Left renal pelvis (tissue), 4 donors: ENCODE measurements around the gene RGSL1. TPM values are rescaled to one million over a fixed set of nuclear protein-coding genes. Genes with fewer than 3 reads are reported as not detected.

Source experiments
- DNase-seq, 4 donors: peaks; one replicate each; pipeline ENCODE4 v3.0.0-alpha.2; 2013; ENCODE audit warnings: low read depth in 4 of 4, low spot score in 3 of 4
- polyA plus RNA-seq, 4 donors: library from polyadenylated mRNA; unstranded; fragments of 120-200 nt; gene quantifications; one replicate each; pipeline ENCODE4 v1.2.1, GENCODE V29; 2013; ENCODE audit not compliant: insufficient read length in 4 of 4

RGSL1 gene
- polyA plus RNA-seq, 4 donors, result 0.20 TPM; not detected in 3

- DNase-seq, result no peak
Measured at GRCh38 chr1:182586380-182586779, 136.4 kb downstream of the RGSL1 start.

- no peak for DNase-seq
Measured at GRCh38 chr1:182587093-182587492, 137.1 kb downstream of the RGSL1 start.

GRCh38 chr1:182587666-182588499, 137.9 kb downstream of the RGSL1 start:
- no peak for DNase-seq

- peak in 2 of 4 donors; percentile 58 to 60 for DNase-seq
Measured at GRCh38 chr1:182588500-182589396, 138.8 kb downstream of the RGSL1 start, which contains the start of gene RNASEL. Gene RNASEL (minus strand): TSS chr1:182589256. CDS start chr1:182586806, 2,450 bp downstream.

GRCh38 chr1:182589520-182589919, 139.6 kb downstream of the RGSL1 start:
- DNase-seq, result no peak

- DNase-seq, result no peak
Measured at GRCh38 chr1:182589931-182590330, 140.0 kb downstream of the RGSL1 start.

- DNase-seq, result no peak
Measured at GRCh38 chr1:182595641-182596240, 145.8 kb downstream of the RGSL1 start.

GRCh38 chr1:182596934-182597333, 147.0 kb downstream of the RGSL1 start:
- DNase-seq, result no peak

GRCh38 chr1:182598296-182598695, 148.3 kb downstream of the RGSL1 start:
- DNase-seq, result no peak

GRCh38 chr1:182599339-182599738, 149.4 kb downstream of the RGSL1 start:
- no peak for DNase-seq

- DNase-seq, result no peak
Measured at GRCh38 chr1:182600036-182600713, 150.2 kb downstream of the RGSL1 start.

- no peak for DNase-seq
Measured at GRCh38 chr1:182600745-182601415, 150.9 kb downstream of the RGSL1 start.

GRCh38 chr1:182601416-182601786, 151.5 kb downstream of the RGSL1 start:
- peak in 3 of 4 donors; percentile 41 to 69 (median 60) for DNase-seq

- no peak for DNase-seq
Measured at GRCh38 chr1:182601913-182602312, 152.0 kb downstream of the RGSL1 start.

GRCh38 chr1:182602935-182603645, 153.1 kb downstream of the RGSL1 start:
- no peak for DNase-seq

- no peak for DNase-seq
Measured at GRCh38 chr1:182603646-182604174, 153.8 kb downstream of the RGSL1 start.

- peak in 3 of 4 donors; percentile 63 to 66 (median 64) for DNase-seq
Measured at GRCh38 chr1:182604175-182605164, 154.5 kb downstream of the RGSL1 start, which contains the start of gene RGS16. Gene RGS16 (minus strand): TSS chr1:182604389. CDS start chr1:182604259, 130 bp downstream.

GRCh38 chr1:182607566-182607965, 157.6 kb downstream of the RGSL1 start:
- DNase-seq, result no peak
